Measurements from ENCODE around the gene CYP27B1.

The CYP27B1 gene

DNA sequence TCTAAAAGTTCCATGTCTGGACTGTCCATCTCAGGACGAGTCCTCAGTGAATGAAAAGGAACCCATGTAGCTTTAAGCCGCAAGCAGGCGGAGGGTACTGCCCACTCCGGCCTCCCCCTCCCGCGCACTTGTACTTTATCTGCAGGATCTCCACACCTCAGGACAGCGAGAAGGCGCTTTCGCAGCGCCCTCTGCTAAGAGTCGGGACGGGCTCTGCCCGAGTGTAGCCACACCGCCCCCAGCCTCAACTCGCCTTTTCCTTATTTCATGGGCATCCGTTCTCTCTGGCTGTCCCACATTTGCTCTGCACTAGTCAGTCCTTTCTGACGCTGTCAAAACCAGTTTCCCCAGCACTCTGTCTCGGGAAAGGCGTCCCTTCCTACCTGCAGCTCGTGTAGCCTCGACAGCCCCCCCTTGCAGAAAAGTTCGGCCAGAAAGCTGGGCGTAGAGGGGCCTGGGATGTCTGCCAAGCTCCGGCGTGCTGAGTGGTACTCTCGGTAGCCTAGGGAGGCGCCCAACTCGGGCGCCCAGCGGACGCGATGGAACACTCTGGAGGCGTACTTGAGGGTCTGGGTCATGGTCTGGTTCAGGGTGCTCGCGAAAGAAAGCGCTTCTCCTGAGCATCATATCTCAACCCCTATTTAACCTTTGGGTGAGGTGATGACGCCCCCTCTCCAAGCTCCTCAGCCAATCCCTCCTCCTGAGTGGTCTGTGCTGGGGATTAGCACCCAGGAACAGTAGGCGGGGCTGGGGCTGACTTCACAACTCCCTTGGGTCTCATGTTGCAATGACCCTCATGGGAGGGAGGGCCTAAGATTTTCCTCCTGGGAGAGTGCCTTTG lies at the start of gene CYP27B1:
Gene CYP27B1, minus strand, starts transcription at position 615 of the 841 bp plus-strand sequence. Its CDS starts 37 bp downstream, at position 578.
- no peaks in the 10 kb centered on the region for H3F3A ChIP-seq (ENCODE audit: insufficient read depth, low read length)
- H3K79me2 ChIP-seq (ENCODE audit: insufficient read depth, low read length): no peaks in the 10 kb centered on the region
- H3K9ac ChIP-seq (ENCODE audit: low read length): no peak within 1 kb of the TSS
- no peaks in the 10 kb centered on the region for H3K9me3 ChIP-seq (ENCODE audit: low read length)
- peaks cover 28% of the 10 kb centered on the region for H3K4me1 ChIP-seq (ENCODE audit: insufficient read depth, low read length, severe bottlenecking)
- peaks cover 35% of the 10 kb centered on the region for H3K36me3 ChIP-seq (ENCODE audit: insufficient read depth, low read length)
- no peak within 1 kb of the TSS for H3K4me2 ChIP-seq (ENCODE audit: low read length)
- no peak within 1 kb of the TSS for H3K27ac ChIP-seq (ENCODE audit: low read depth, low read length, poor library complexity, severe bottlenecking)
- no peaks in the 10 kb centered on the region for H4K20me1 ChIP-seq (ENCODE audit: insufficient read depth, low read length)
- no peaks in the 10 kb centered on the region for H3K9me2 ChIP-seq (ENCODE audit: low read depth, low read length)
- no peak within 1 kb of the TSS for H2AFZ ChIP-seq (ENCODE audit: low read length)
- TF ChIP-seq, protein P1, sequence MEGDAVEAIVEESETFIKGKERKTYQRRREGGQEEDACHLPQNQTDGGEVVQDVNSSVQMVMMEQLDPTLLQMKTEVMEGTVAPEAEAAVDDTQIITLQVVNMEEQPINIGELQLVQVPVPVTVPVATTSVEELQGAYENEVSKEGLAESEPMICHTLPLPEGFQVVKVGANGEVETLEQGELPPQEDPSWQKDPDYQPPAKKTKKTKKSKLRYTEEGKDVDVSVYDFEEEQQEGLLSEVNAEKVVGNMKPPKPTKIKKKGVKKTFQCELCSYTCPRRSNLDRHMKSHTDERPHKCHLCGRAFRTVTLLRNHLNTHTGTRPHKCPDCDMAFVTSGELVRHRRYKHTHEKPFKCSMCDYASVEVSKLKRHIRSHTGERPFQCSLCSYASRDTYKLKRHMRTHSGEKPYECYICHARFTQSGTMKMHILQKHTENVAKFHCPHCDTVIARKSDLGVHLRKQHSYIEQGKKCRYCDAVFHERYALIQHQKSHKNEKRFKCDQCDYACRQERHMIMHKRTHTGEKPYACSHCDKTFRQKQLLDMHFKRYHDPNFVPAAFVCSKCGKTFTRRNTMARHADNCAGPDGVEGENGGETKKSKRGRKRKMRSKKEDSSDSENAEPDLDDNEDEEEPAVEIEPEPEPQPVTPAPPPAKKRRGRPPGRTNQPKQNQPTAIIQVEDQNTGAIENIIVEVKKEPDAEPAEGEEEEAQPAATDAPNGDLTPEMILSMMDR (IDR thresholded peaks at IDR 0.05; ENCODE audit: low read length): no peak
- no peak for TF ChIP-seq EZH2 (IDR thresholded peaks at IDR 0.05; ENCODE audit: borderline replicate concordance, low read length)
- no peak within 1 kb of the TSS for H3K4me3 ChIP-seq (ENCODE audit: low read depth, low read length, poor library complexity, severe bottlenecking)
- H3K27me3 ChIP-seq (ENCODE audit: insufficient read depth, low read length): peaks cover 24% of the 10 kb centered on the region

GRCh38 chr12:57816001-57816854 lies 49.4 kb upstream of the CYP27B1 start:
- Histone ChIP-seq H3K27me3 (ENCODE audit: insufficient read depth, low read length) (no peaks in the 10 kb centered on the region), H3K4me2 (ENCODE audit: low read length) (no peak overlapping the region), H3K4me3 (ENCODE audit: low read depth, low read length, poor library complexity, severe bottlenecking) (no peak overlapping the region), H3F3A (ENCODE audit: insufficient read depth, low read length) (no peaks in the 10 kb centered on the region), H3K9me3 (ENCODE audit: low read length) (no peaks in the 10 kb centered on the region), H3K27ac (ENCODE audit: low read depth, low read length, poor library complexity, severe bottlenecking) (no peak overlapping the region), H3K9ac (ENCODE audit: low read length) (no peak overlapping the region), H4K20me1 (ENCODE audit: insufficient read depth, low read length) (no peaks in the 10 kb centered on the region), H3K4me1 (ENCODE audit: insufficient read depth, low read length, severe bottlenecking) (no peaks in the 10 kb centered on the region), H2AFZ (ENCODE audit: low read length) (no peak overlapping the region), H3K79me2 (ENCODE audit: insufficient read depth, low read length) (no peaks in the 10 kb centered on the region), H3K9me2 (ENCODE audit: low read depth, low read length) (no peaks in the 10 kb centered on the region), H3K36me3 (ENCODE audit: insufficient read depth, low read length) (no peaks in the 10 kb centered on the region)
- TF ChIP-seq, protein P1 (IDR thresholded peaks at IDR 0.05; ENCODE audit: low read length): no peak
- no peak for TF ChIP-seq EZH2 (IDR thresholded peaks at IDR 0.05; ENCODE audit: borderline replicate concordance, low read length)

GRCh38 chr12:57815177-57816000 lies 48.5 kb upstream of the CYP27B1 start:
- Histone ChIP-seq H3K79me2 (ENCODE audit: insufficient read depth, low read length) (no peaks in the 10 kb centered on the region), H3K27ac (ENCODE audit: low read depth, low read length, poor library complexity, severe bottlenecking) (no peak overlapping the region), H3K36me3 (ENCODE audit: insufficient read depth, low read length) (no peaks in the 10 kb centered on the region), H3K9me3 (ENCODE audit: low read length) (no peaks in the 10 kb centered on the region), H3F3A (ENCODE audit: insufficient read depth, low read length) (no peaks in the 10 kb centered on the region), H3K27me3 (ENCODE audit: insufficient read depth, low read length) (no peaks in the 10 kb centered on the region), H4K20me1 (ENCODE audit: insufficient read depth, low read length) (no peaks in the 10 kb centered on the region), H3K4me3 (ENCODE audit: low read depth, low read length, poor library complexity, severe bottlenecking) (no peak overlapping the region), H3K9me2 (ENCODE audit: low read depth, low read length) (no peaks in the 10 kb centered on the region), H2AFZ (ENCODE audit: low read length) (no peak overlapping the region), H3K9ac (ENCODE audit: low read length) (no peak overlapping the region), H3K4me2 (ENCODE audit: low read length) (no peak overlapping the region), H3K4me1 (ENCODE audit: insufficient read depth, low read length, severe bottlenecking) (no peaks in the 10 kb centered on the region)
- no peak for TF ChIP-seq EZH2 (IDR thresholded peaks at IDR 0.05; ENCODE audit: borderline replicate concordance, low read length)
- TF ChIP-seq, protein P1 (IDR thresholded peaks at IDR 0.05; ENCODE audit: low read length): 0 out of 2 replicates have a peak, but pooled peaks have one; percentile 6

Measured in OCI-LY1 (cell line).